ENCODE measurements around the gene ZNF786. TPM values are rescaled to one million over a fixed set of nuclear protein-coding genes. Genes with fewer than 3 reads are reported as not detected.

Gene ZNF786
- total RNA-seq, 1 experiment from 2014 or later = 8.5 TPM

DNA sequence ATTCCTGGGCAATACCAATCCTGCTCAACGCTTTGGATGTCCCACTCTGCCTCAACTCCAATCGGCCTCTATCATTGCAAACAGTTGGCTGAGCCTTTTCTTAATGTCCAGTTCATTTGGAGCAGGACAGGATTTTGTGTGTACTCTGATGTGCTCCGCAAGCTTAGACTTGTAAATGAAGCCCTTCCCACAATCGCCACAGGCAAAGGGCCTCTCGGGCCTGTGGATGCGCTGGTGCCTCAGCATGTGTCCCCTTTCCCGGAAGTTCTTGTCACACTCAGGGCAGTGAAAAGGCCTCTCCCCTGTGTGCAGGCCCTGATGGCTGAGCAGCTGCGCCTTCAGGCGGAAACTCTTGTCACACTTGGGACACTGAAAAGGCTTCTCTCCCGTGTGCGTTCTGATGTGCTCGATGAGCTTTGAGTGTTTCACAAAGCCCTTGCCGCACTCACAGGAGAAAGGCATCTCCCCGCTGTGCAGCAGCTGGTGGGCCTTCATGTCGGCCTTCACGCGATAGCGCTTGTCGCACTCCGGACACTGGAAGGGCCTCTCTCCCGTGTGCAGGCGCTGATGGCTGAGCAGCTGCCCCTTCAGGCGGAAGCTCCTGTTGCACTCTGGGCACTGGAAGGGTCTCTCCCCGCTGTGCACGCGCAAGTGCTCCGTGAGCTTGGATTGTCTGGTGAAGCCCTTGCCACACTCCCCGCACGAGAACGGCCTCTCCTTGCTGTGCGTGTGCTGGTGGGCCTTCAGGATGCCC is 20.0 kb downstream of the ZNF786 start:
- no peaks in the 10 kb centered on the region for H3K9me2 ChIP-seq (ENCODE audit: insufficient read depth)
- ChIA-PET POLR2A (no interaction called here), CTCF (interaction anchor here (1.0 kb wide), 1 partner anchor 12 kb away, joined by 3 read pairs; no protein-coding TSS in a partner anchor), RAD21 (ENCODE audit: low non-redundant PET in 1 of 2, low total read pairs in 2 of 2, uncharacterized antibody in 2 of 2, unreplicated experiment in 2 of 2) (no interaction called here)
- peaks cover 4 to 20% of the 10 kb centered on the region in 2 experiments; a peak in 3 of 4 replicates for H3K36me3 ChIP-seq (ENCODE audit: control insufficient read depth in 1 of 2, insufficient read depth in 2 of 2, low read length in 2 of 2)
- 0 out of 2 replicates have a peak overlapping the region, but pooled peaks have one; percentile 92 for H3K4me2 ChIP-seq (ENCODE audit: low read length)
- DNase-seq (ENCODE audit: low read depth, low spot score) (no peak), ATAC-seq (no peak)
- no peak overlapping the region for H3K4me3 ChIP-seq (replicated peaks in 1 of 2; ENCODE audit: low read depth in 1 of 2, low read length in 2 of 2)
- no peaks in the 10 kb centered on the region for H4K20me1 ChIP-seq (ENCODE audit: insufficient read depth)
- no TSS peak for BruUV-seq (replicated peaks)
- H3K9me3 ChIP-seq (ENCODE audit: control insufficient read depth in 1 of 2, insufficient read depth in 1 of 2, low read depth in 1 of 2, low read length in 2 of 2) = no peaks in the 10 kb centered on the region
- H3K27ac ChIP-seq (ENCODE audit: low read depth, low read length) = peak overlapping the region; percentile 77; the same call in 1 of the 2 replicates
- no peak overlapping the region for H3K9ac ChIP-seq (ENCODE audit: low read length)
- TF ChIP-seq TCF7L2 (IDR thresholded peaks at IDR 0.05; ENCODE audit: borderline replicate concordance, extremely low read depth, insufficient read depth, insufficient read length) (no peak), SRF (IDR thresholded peaks at IDR 0.05; ENCODE audit: low read depth) (no peak), EZH2phosphoT487 (IDR thresholded peaks at IDR 0.05; ENCODE audit: borderline replicate concordance) (no peak), ELF1 (IDR thresholded peaks at IDR 0.05; ENCODE audit: borderline replicate concordance, low read depth) (no peak), SP1 (IDR thresholded peaks at IDR 0.05; ENCODE audit: low read depth) (no peak), RAD21 (IDR thresholded peaks at IDR 0.05; ENCODE audit: low read depth) (no peak), ZFX (IDR thresholded peaks at IDR 0.05) (no peak), CBX3 (IDR thresholded peaks at IDR 0.05; ENCODE audit: low read depth) (no peak), POLR2AphosphoS5 (IDR thresholded peaks at IDR 0.05; ENCODE audit: low read depth, low read length) (no peak), ZNF274 (IDR thresholded peaks at IDR 0.05; ENCODE audit: low read depth, low read length) (no peak), ZBTB33 (IDR thresholded peaks at IDR 0.05; ENCODE audit: extremely low read depth, insufficient replicate concordance, low read length) (no peak), EZH2 (IDR thresholded peaks at IDR 0.05) (no peak)
- TF ChIP-seq, protein P1, sequence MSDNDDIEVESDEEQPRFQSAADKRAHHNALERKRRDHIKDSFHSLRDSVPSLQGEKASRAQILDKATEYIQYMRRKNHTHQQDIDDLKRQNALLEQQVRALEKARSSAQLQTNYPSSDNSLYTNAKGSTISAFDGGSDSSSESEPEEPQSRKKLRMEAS (IDR thresholded peaks at IDR 0.05) = no peak
- TF ChIP-seq, protein P2, sequence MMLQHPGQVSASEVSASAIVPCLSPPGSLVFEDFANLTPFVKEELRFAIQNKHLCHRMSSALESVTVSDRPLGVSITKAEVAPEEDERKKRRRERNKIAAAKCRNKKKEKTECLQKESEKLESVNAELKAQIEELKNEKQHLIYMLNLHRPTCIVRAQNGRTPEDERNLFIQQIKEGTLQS (IDR thresholded peaks at IDR 0.05) = no peak
- H2AFZ ChIP-seq (ENCODE audit: low read depth, low read length, poor library complexity, severe bottlenecking) = no peak overlapping the region
- peaks cover 38% of the 10 kb centered on the region for H3K79me2 ChIP-seq (ENCODE audit: insufficient read depth, low read length)
- intact Hi-C loops (cut with micrococcal nuclease) = no loop called here
- peaks cover 4 to 32% of the 10 kb centered on the region in 2 experiments; a peak in 3 of 4 replicates for H3K4me1 ChIP-seq (ENCODE audit: control insufficient read depth in 1 of 2, insufficient read depth in 2 of 2, low read length in 2 of 2)
- H3K27me3 ChIP-seq (ENCODE audit: insufficient read depth, low read length) = no peaks in the 10 kb centered on the region

Measured in HCT116 (cell line).